Body of pancreas (tissue), 4 donors: Measurements from ENCODE around the gene RAB11FIP3.

ENCODE experiments used
- CTCF ChIP-seq, 7 experiments: fragments of 450-650 bp in 4 of 7; fragments of 200-600 bp in 3 of 7; sonication (generic) in 3 of 7; IDR thresholded peaks; one replicate each; pipeline ENCODE4 v1.5.1; 2016 to 2019; ENCODE audit warnings: antibody characterized with exemption in 7 of 7
- POLR2A ChIP-seq, 3 donors: fragments of 450-650 bp; IDR thresholded peaks; one replicate each; pipeline ENCODE4 v1.6.1; 2016; ENCODE audit warnings: antibody characterized with exemption in 3 of 3, mild to moderate bottlenecking in 2 of 3

GRCh38 chr16:490768-491167, 65.3 kb downstream of the RAB11FIP3 start:
- TF ChIP-seq POLR2A (IDR thresholded peaks at IDR 0.05) (no peak), CTCF (IDR thresholded peaks at IDR 0.05) (no peak)
